Activated naive CD8-positive, alpha-beta T cell treated with anti-CD3 and anti-CD28 coated beads, Interleukin-2, amount 50 U/mL, for 16 hours (primary cell): ENCODE measurements around the gene MIAT.

ENCODE experiments used
- DNase-seq: peaks from one replicate; pipeline ENCODE4 v3.0.0-alpha.2; 2020; ENCODE audit warnings: low read depth, low spot score

The MIAT gene

DNA sequence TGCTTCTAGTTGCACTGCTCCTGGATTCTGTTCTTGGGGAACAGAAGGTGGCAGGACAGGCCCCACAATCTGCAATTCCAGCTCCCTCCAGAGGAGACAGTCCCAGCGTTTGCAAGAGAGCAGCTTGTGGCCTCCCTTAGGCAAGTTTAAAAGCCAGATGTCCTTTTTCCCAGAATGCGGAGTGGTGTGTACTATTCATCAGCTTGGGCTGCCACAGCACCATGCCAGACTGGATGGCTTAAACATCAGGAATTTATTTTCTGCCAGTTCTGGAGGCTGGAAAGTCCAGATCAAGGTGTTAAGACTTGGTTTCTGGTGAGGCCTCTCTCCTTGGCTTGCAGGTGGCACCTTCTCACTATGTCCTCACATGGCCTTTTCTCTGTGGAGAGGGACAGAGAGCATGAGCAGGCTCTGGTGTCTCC lies 11.7 kb downstream of the MIAT start:
- no peak for DNase-seq

DNA sequence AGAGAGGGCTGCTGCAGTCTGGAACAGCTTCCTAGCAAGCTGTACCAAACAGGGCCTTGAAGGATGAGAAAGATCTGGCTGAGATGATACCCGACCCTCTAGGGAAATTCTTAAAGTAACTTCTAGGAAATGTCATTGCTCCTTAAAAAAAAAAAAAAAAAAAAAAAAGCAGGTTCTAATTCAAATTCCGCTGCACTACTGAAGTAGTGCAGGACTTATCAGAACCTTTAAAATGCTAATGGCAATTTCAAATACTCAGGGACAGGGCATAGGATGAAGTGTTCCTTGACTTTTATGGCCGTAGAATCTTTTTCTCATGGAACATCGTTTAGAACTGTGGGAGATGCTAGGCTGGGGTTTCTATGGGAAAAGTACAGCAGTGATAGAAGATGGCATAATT lies 13.1 kb downstream of the MIAT start:
- no peak for DNase-seq

DNA sequence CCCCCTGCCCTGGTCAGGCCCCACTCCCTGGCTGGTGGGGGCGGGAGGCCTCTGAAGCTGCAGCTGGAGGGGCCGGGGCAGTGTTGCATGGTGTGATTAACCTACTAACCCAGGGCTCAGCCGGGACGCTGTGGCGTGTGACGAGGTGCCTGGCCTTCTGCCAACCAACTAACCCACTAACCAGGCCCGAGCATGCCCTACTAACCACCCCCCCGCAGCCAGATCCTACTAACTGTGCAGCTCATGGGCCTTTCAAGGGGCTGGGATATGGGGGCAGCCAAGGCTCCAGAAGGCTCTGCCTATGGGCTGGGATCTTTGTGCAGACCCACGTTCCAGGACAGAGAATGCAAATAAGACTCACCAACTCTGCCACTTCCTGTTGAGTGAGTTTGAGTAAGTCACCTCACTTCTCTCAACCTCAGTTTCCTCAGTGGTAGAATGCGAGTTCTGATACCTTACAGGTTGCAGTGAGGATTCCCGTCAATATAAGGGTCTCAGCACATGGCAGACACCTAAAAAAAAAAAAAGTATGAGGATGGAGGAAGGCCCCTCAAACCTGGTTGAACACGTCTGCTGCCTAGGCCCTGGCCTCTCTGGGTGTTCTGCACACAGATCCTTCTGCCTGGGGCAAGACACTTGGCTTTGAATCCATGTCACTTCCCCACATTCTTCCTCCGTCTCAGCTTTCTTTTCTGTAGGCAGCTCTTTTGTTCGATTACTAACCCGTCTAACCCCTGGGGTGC lies 14.1 kb downstream of the MIAT start:
- DNase-seq = peak; percentile 26

DNA sequence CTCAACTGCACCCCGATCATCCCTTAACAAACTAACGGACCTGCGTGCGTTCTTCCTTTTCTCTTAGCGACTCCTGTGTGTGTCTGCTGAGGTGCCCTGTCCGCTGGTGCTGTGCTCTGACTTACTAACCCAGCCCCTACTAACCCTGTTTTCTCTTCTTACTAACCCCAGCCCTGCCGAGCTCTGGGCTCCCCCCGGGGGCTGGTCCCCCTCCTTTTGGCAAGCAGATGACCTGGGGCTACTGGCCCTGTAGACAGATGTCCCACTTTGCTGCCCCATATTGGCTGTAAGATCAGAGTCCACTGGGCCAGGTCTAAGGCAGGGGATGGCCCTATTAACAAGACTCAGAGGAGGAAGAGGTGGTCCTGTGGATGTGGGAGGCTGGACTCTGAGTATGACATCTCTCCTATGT lies 14.7 kb downstream of the MIAT start:
- DNase-seq = no peak

DNA sequence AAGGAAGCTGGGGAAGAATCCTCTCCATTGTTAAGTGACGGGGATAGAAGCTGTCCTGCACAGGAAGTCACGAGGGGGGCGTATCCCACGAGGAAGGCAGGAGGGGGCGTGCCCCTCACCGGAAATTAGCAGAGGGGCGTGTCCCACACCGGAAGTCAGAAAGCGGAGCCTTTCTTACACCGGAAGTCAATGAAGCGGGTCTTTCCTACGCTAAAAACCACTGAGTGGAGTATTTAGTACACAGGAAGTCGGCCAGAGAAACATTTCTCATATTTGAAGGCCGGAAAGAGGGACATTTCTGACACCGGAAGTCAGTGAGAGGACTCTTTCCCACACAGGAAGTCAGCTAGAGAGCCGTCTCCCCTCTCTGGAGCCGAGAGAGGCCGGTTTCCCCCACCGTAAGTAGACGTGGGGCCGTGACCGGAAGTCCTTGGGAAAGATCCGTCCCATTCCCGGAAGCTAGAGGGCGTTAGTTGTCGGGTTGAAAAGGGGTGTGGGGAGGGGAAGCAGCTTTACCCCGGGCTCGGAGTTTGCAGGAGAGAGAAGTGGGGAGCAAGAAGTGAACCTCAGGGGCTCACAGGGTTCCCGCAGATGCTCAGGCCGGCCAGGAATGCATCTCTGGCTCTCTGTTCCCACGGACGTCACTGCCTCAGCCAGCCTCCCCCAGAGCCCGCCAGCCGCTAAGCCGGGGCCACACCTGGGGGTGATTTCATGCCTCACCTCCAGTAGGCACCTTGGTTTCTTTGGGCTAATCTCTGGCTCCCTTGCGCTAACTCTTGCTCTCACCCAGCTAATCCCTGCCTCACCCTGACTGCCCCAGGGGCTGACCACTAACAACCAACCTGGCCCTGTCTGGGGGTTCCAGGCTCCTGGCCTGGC lies 15.4 kb downstream of the MIAT start:
- peak; percentile 80 for DNase-seq

DNA sequence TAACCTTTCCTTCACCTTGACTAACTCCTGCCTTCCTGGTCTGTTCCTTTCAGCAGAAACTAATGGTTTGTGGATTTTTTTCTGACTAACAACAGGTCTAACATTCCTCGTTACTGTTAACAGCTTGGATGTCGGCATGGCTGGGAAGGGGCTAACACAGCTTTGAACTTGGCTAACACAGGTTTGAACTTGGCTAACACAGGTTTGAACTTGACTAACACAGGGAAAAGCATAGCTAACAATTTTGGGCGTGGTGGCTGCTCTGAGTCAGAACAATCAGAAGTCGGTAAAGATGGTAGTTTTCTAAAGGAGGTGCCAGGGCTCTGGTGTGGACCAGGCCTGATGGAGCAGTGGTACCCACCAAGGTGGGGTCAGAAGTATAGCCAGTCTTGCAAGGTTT lies 16.1 kb downstream of the MIAT start:
- no peak for DNase-seq

DNA sequence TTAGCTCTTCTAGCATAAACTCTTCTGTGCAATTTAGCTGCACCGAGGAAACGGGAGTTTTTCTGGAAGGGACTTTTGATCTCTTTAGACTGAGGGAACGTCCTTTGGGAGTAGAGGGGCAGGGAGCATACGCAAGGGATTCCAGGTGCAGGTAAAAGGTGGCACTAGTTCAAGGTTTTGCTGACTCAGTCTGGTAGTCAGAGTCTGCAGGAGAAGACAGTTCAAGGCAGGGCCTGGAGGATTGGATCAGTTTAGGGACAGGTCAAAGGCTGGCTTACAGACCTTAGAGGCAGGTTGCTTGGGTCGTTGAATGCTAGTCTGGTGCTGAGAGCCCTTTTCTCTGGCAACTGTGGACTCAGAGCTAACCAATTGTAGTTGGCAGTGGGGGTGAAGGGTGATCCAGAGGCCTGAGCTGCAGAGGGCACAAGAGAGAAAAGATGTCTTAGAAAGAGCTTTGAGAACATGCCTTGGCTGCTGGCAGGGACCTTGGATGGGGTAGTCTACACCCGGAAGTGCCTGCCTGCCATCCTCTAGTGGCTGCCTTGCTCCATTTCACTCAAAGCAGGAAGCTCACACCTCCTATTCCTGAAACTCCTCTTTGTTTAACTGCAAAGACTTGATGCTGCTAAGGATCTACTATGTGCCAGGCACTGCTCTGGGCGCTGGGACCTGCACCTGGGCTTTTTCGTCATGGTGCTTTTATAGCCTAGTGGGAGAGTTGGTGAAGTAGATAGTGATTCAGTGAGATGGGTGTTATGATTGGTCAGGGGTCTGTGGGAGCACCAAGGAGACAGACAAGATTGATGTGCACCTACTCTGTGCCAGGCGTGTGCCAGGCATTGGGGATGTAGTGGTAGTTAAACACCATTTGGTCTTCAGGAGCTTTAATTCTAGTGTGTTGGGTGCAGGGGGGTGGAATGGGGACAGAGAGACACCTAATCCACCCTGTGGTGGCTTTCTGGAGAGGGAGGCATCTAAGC lies 17.1 kb downstream of the MIAT start:
- DNase-seq = no peak

DNA sequence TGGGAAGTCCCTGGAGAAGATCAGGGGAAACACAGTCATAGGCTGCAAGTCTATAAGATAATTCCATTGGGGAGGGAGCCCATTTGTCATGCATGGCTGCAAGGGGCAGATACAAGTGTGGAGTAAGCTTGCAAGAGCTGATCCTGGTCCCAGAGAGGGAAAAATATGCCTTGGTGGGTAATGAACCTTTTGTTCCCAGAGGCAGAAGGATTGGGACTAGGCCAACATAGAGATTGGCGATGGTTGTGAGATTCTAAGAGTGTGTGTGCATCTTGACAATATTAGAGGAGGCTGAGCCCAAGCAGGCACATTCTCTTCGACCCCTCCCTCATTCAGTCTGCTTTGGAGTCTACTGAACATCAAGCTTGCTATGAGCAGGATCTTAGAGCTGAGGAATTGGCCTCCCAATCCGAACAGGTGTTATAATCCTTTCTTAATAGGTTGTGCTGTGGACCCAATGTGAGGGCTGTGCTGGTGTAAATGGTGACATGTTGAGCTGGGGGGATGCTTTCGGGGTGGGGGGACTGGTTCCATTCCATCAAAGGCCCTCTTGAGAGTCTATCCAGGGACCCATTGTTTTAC lies 18.4 kb downstream of the MIAT start:
- DNase-seq = no peak

DNA sequence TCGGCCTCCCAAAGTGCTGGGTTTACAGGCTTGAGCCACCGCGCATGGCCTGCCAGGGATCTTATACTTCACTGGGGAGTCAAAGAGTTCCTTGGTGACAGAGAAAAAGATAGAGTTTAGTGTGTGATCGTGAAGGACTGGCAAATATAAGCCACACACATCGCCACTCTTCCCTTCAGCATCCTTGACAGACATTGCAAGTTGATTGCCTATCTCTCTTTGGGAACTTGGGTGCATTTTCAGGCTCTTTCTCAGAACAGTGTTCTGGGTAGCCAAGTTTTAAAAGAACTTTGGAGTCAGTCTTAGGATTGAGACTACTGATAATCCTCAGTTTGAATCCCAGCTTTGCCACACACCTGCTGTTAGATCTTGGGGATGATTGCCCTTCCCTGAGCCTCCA lies 19.8 kb downstream of the MIAT start:
- no peak for DNase-seq

DNA sequence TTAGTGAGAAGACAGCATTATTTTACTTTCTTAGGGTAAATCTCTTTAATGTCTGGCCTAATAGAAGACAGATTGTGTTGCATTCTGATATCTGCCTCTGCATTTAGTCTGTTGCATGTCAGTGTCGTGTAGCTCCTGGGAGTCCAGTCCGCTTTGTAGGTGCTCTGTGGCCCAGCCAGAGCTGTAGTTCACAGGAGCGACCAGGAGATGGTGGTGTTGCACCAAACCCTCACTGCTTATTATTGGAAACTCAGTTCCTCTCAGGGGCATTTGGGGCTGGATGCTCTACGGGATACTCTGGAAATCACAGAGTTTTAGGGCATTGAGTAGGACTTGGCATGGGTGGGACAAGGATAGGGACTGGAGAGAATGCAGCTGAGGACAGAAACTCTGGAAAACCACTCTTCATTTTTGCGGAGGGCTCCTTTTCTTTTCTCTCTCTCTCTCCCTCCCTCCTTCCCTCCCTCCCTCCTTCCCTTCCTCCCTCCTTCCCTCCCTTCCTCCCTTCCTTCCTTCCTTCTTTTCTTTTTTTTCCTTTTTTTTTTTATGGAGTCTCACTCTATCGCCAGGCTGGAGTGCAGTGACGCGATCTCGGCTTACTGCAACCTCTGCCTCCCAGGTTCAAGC lies 21.7 kb downstream of the MIAT start:
- peak; percentile 30 for DNase-seq

DNA sequence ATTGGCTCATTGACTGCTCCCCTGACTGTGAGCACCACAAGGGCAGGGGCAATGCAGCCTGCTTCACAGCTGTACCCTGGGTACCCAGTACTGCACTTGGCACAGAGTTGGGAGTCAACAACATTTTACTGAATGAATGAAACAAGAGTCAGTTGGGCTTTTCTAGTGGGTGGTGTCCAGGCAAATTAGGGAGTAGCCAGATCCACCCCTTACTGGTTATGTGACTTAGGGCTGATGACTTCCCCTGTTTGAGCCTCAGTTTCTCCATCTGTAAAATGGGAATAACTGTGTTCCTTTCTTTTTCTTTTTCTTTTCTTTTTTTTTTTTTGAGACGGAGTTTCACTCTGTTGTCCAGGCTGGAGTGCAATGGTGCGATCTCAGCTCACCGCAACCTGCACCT lies 23.1 kb downstream of the MIAT start:
- DNase-seq = no peak

DNA sequence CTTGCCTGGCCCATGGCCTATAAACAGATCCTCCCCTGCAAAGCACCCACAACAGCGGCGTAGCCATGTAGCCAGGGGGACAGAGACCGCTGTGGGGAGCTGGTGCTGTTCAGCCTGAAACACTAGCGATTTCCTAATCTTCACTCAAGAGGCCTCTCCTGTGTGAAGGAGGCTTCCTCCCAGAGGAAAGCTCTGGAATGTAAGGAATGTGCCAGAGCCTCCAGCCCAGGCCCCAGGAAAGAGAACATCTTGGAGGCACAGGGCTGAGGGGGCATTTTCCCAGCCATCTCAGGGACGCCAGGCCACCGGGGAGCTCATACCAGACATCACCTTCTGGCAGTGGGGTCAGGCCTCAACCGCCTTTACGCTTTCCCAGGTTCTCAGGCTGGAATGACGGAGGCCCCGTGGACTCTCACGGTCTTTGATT lies 24.0 kb downstream of the MIAT start:
- DNase-seq = no peak

DNA sequence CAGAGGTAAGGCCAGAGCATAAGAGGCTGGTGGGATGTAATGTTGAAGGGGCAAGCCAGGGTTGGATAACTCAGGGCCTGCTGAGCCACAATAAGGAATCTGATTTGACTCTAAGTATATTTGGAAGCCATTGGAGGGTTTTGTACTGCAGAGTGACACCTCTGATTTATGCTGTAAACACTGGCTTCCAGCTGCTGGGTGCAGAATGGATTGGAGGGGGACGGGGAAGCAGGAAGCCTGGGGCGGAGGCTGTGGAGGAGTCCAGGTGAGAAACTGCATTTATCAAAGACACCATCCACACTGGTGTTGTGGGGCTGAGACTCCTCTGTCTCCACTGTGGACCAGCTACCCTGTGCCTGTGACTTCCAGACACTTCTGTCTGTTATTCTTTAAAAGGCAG lies 26.8 kb downstream of the MIAT start:
- DNase-seq = no peak

DNA sequence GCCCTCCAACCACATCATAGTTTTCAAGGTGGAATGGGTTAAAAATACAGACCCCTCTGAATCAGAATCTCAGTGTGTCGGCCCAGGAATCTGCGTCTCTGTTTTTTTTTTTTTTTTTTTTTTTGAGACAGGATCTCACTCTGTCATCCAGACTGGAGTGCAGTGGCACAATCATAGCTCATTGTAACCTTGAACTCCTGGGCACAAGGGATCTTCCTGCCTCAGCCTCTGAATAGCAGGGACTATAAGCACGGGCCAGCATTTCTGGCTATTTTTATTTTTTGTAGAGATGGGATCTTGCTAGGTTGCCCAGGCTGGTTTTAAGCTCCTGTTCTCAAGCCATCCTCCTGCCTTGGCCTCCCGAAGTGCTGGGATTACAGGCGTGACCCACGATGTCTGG lies 28.2 kb downstream of the MIAT start:
- no peak for DNase-seq

DNA sequence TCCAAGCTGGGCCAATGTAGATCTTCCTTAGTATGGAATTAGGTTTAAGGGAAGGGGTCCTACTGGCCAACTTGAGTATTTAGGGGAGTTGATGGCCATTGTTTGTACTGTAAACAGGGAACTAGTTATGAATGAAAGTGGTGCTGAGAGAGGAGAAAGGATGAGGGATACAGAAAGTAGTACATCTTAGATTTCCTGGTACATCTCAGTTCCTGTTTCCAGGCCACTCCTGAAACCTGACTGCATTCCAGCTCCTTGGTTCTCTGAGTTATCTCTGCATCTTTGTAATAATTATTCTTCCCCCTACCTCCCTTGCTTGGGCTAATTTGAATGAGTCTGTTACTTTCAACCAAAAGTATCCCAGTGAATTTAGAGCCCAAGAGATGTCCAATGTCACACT lies 30.1 kb downstream of the MIAT start:
- no peak for DNase-seq

DNA sequence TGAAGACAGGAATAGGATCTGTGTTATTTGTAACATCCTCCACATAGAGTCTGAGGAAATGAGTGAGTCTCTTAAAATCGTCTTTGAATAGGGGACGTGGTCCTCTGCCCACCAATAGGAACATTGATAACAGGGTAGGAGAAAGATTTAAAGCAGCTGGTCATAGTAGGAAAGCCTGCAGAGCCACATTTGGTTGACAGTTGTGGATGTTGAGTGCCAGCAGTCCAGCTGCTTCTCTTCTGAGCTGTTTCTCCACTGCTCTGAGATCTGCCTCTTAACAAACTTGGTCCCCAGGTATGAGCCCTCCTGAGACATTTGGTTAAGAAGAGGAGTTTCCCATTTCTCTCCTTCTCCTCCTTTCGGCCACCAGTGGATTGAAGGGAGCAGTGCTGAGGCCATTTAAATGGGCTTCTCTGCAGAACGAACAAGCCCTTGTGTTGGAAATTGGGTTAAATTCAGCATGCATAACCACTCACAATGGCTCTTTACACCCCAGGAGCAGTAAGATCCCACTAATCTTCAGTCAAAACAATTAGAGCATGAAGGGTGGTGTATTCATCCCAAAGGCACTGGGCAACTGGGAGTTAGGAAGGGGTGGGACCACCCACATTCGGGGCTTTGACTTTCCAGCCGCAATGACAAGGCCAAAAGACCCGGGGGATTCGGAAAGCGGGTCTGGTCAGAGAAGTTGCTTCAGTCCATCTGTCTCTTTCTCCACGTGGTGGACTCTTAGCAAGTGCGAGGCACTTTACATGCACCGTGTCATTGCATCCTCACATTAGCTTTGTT lies 32.3 kb downstream of the MIAT start:
- no peak for DNase-seq

DNA sequence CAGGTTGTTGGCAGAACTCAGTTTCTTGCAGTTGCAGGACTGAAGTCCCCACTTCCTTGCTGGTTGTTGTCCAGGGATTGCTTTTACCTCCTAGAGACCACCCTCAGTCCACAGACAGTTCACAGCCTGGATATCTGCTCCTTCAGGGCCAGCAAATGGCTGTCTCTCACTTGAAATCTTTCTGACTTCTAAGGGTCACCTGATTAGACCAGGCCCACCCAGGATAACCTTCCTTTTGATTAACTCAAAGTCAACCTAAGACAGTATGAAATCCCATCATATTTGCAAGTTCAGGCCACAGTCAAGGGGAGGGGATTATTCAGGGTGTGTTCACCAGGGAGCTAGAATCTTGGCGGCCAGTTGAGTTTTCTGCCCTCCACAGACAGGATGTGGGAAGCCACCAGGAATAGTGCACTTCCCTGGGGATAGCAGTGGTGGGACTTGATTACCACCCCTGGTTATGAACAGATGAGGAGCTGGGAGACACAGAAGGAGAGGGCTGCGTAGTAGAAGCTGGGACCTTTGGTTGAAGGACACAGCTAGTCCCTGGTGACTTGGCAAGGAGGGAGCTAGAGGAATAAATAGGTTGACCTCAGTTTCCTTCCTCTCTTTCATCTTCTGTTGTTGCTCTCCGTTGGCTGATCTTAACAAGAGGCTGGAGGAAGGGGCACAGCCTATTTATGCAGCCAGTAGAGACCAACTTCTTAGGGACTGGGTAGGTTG lies 33.4 kb downstream of the MIAT start:
- DNase-seq = no peak

DNA sequence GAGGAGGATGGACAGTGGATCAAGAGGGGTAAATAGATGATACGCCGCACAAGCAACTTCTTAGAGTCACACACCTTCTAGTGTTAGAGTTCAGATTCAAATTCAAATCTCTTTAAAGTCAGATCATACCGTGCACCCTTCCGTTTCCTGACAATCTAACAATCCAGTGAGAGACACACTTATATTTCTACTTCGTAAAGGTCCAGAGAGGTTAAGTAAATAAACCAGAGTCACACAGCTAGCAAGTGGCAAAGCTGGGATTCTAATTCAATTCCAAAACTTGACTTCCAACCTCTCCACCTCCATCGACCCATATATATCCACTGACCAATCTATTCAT lies 34.0 kb downstream of the MIAT start:
- DNase-seq = no peak

DNA sequence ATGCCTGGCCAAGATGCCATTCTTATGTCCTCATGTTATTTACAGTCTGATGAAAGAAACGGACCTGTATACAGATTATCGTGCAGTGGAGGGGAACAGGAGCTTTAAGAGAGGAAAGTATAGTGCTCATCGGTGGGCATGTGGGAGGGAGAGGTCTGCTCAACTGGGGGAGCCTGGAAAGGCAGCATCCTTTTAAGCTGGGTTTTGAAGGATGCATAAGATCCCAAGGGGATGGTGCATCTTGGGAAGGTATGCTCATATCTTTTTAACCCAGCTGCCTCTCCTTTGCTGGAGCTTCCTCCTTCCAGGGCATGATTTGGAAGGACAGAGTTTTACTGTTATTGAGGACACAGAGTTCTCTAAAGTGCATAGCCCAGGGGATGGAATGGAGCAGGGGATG lies 34.8 kb downstream of the MIAT start:
- DNase-seq = no peak

DNA sequence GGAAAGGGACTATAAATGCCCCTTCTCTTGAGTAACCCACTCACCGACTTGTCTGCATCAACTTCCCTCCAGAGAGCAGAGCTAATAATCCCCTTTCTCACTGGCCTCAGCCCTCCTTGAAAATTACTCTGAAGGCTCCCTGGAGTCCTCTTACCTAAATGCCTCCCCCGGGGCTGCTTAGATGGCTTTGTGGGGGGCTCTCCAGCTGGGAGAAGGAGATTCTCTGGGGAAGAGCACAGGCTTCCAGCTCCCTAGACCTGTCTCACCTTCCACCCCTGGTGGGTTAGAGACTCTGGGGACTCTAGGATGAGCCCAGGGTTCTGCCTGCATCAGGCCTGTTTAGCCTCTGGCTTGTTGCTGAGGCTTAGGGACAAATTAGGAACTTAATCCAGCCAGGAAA lies 39.8 kb downstream of the MIAT start:
- DNase-seq = no peak
